ENCODE data around the gene AKAP6.

AKAP6 gene

GRCh38 chr14:32329146-32329545, at the start of gene AKAP6:
Gene AKAP6, plus strand, starts transcription at chr14:32329298. Its CDS starts 104,196 bp downstream, at chr14:32433494.
- peak; percentile 55 for DNase-seq

- no peak for DNase-seq
Measured at GRCh38 chr14:32286602-32287001, 42.5 kb upstream of the AKAP6 start.

- no peak for DNase-seq
Measured at GRCh38 chr14:32296366-32296765, 32.7 kb upstream of the AKAP6 start.

- DNase-seq = no peak
Measured at GRCh38 chr14:32298346-32298745, 30.8 kb upstream of the AKAP6 start.

- DNase-seq = no peak
Measured at GRCh38 chr14:32300136-32300535, 29.0 kb upstream of the AKAP6 start.

GRCh38 chr14:32303865-32304264, 25.2 kb upstream of the AKAP6 start:
- no peak for DNase-seq

- no peak for DNase-seq
Measured at GRCh38 chr14:32304296-32304695, 24.8 kb upstream of the AKAP6 start.

GRCh38 chr14:32306549-32306948, 22.5 kb upstream of the AKAP6 start:
- DNase-seq = no peak

- DNase-seq = no peak
Measured at GRCh38 chr14:32307881-32308582, 21.1 kb upstream of the AKAP6 start.

- no peak for DNase-seq
Measured at GRCh38 chr14:32310876-32311275, 18.2 kb upstream of the AKAP6 start.

- no peak for DNase-seq
Measured at GRCh38 chr14:32311294-32312009, 17.6 kb upstream of the AKAP6 start.

GRCh38 chr14:32312010-32312331, 17.1 kb upstream of the AKAP6 start:
- DNase-seq = no peak

GRCh38 chr14:32313844-32314376, 15.2 kb upstream of the AKAP6 start:
- DNase-seq = no peak

- no peak for DNase-seq
Measured at GRCh38 chr14:32318087-32318795, 10.9 kb upstream of the AKAP6 start.

GRCh38 chr14:32319368-32320049, 9.6 kb upstream of the AKAP6 start:
- DNase-seq = no peak

GRCh38 chr14:32324601-32325000, 4.5 kb upstream of the AKAP6 start:
- no peak for DNase-seq

- DNase-seq = no peak
Measured at GRCh38 chr14:32327255-32327961, 1.7 kb upstream of the AKAP6 start.

- no peak for DNase-seq
Measured at GRCh38 chr14:32329690-32330285, 690 bp downstream of the AKAP6 start.

GRCh38 chr14:32330351-32331111, 1.4 kb downstream of the AKAP6 start:
- no peak for DNase-seq

GRCh38 chr14:32331206-32331605, 2.1 kb downstream of the AKAP6 start:
- no peak for DNase-seq
